SH-SY5Y (cell line): ENCODE results near the gene CCDC180.

Experiments used
- GATA2 ChIP-seq: IDR thresholded peaks from 2 replicates; pipeline ENCODE4 v1.6.1; 2011; ENCODE audit warnings: mild to moderate bottlenecking, low read depth, low read length
- GATA3 ChIP-seq: IDR thresholded peaks from 2 replicates; pipeline ENCODE4 v1.6.1; 2011; ENCODE audit warnings: low read depth, mild to moderate bottlenecking, low read length, moderate library complexity

The CCDC180 gene

GRCh38 chr9:97307500-97308163 is at the start of gene CCDC180:
CCDC180 (plus strand) TSS chr9:97307659; CDS start chr9:97308064, 405 bp downstream.
- TF ChIP-seq GATA2 (no peak), GATA3 (no peak)

GRCh38 chr9:97271292-97271691 is 36.2 kb upstream of the CCDC180 start:
- TF ChIP-seq GATA3 (no peak), GATA2 (no peak)

GRCh38 chr9:97272072-97272471 is 35.4 kb upstream of the CCDC180 start:
- TF ChIP-seq GATA3 (no peak), GATA2 (no peak)

- TF ChIP-seq GATA3 (no peak), GATA2 (no peak)
These were observed 31.1 kb upstream of the CCDC180 start for GRCh38 chr9:97276310-97276852.

GRCh38 chr9:97277953-97278352 is 29.5 kb upstream of the CCDC180 start:
- no peak for TF ChIP-seq GATA2
- no peak for TF ChIP-seq GATA3

- TF ChIP-seq GATA3 (no peak), GATA2 (no peak)
These were observed 26.6 kb upstream of the CCDC180 start for GRCh38 chr9:97280755-97281330.

GRCh38 chr9:97283768-97284167 is 23.7 kb upstream of the CCDC180 start:
- TF ChIP-seq GATA2 = no peak
- TF ChIP-seq GATA3 = no peak

- TF ChIP-seq GATA3 (no peak), GATA2 (no peak)
These were observed 22.7 kb upstream of the CCDC180 start for GRCh38 chr9:97284798-97285197.

GRCh38 chr9:97292200-97292599 is 15.3 kb upstream of the CCDC180 start:
- no peak for TF ChIP-seq GATA3
- TF ChIP-seq GATA2 = no peak

- TF ChIP-seq GATA2 (no peak), GATA3 (no peak)
These were observed 14.2 kb upstream of the CCDC180 start for GRCh38 chr9:97293207-97293721.

GRCh38 chr9:97293818-97294217 is 13.6 kb upstream of the CCDC180 start:
- no peak for TF ChIP-seq GATA2
- no peak for TF ChIP-seq GATA3

GRCh38 chr9:97297889-97298288 is 9.6 kb upstream of the CCDC180 start:
- no peak for TF ChIP-seq GATA3
- no peak for TF ChIP-seq GATA2

GRCh38 chr9:97299809-97300414 is 7.5 kb upstream of the CCDC180 start:
- TF ChIP-seq GATA2 (no peak), GATA3 (no peak)

- no peak for TF ChIP-seq GATA3
- TF ChIP-seq GATA2 = no peak
These were observed 6.9 kb upstream of the CCDC180 start for GRCh38 chr9:97300586-97300985.

GRCh38 chr9:97301974-97302373 is 5.5 kb upstream of the CCDC180 start:
- TF ChIP-seq GATA3 (no peak), GATA2 (no peak)

- TF ChIP-seq GATA2 (no peak), GATA3 (no peak)
These were observed 2.9 kb upstream of the CCDC180 start for GRCh38 chr9:97304586-97304985.
